Measurements from ENCODE around the gene CACNA1E. TPM values are rescaled to one million over a fixed set of nuclear protein-coding genes. Genes with fewer than 3 reads are reported as not detected.

CACNA1E gene
- total and polyA plus RNA-seq, 2 experiments from 2014 or later: 0.32 to 1.1 TPM

DNA sequence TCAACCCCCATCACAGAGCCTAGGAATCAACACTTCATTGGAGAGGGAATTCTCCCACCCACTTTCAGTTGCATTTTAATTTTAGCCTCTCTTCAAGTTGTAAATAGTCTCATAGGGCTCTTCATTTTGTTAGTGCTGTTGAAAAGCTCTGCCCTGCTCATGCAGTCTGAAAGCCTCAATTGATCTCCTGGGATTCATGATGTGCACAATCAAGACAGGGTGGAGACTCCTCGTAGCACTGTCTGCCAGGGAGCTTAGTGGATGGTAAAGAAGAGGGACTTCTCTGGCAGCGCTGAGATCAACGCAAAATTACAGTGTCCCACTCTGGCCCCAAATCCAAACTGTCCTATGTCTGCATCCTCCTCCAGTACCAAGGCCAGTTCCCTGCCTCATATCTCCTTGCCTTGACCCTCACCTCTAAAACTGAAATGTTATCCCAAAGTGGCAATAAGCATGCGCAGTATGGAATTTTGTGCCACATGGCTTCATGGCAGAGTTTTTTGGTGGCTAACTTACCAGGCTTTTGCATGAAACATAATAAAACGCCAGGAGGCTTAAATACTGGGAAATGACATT is 282.2 kb downstream of the CACNA1E start (continued):
- TF ChIP-seq, protein P1, sequence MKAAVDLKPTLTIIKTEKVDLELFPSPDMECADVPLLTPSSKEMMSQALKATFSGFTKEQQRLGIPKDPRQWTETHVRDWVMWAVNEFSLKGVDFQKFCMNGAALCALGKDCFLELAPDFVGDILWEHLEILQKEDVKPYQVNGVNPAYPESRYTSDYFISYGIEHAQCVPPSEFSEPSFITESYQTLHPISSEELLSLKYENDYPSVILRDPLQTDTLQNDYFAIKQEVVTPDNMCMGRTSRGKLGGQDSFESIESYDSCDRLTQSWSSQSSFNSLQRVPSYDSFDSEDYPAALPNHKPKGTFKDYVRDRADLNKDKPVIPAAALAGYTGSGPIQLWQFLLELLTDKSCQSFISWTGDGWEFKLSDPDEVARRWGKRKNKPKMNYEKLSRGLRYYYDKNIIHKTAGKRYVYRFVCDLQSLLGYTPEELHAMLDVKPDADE (IDR thresholded peaks at IDR 0.05): no peak

GRCh38 chr1:181767001-181767708 is 283.8 kb downstream of the CACNA1E start:
- Histone ChIP-seq H3K36me3 (ENCODE audit: insufficient read depth) (no peaks in the 10 kb centered on the region), H3K4me2 (no peak overlapping the region), H4K20me1 (replicated peaks; ENCODE audit: insufficient read depth) (no peaks in the 10 kb centered on the region), H3K9me2 (ENCODE audit: insufficient read depth) (0 out of 2 replicates have a peak, but pooled peaks cover 6% of the 10 kb centered on the region), H3K27me3 (ENCODE audit: insufficient read depth) (no peaks in the 10 kb centered on the region), H3K4me1 (ENCODE audit: insufficient read depth) (no peaks in the 10 kb centered on the region), H3F3A (replicated peaks; ENCODE audit: low read depth) (no peaks in the 10 kb centered on the region), H3K79me2 (replicated peaks; ENCODE audit: insufficient read depth) (no peaks in the 10 kb centered on the region), H2AFZ (no peak overlapping the region), H3K27ac (ENCODE audit: low read depth) (no peak overlapping the region), H3K4me3 (no peak overlapping the region)
- Mint-ChIP-seq H3K27me3 (ENCODE audit: insufficient read depth, low read depth, poor library complexity) (peaks cover 2% of the 10 kb centered on the region), H3K36me3 (ENCODE audit: low read depth) (no peaks in the 10 kb centered on the region), H3K9me3 (no peaks in the 10 kb centered on the region), H3K4me1 (no peaks in the 10 kb centered on the region), H3K27ac (no peak overlapping the region), H3K4me3 (no peak overlapping the region)
- no peak for TF ChIP-seq CTCF (conservative IDR thresholded peaks at IDR 0.05; ENCODE audit: low read depth in 2 of 2)
- TF ChIP-seq, protein P2, sequence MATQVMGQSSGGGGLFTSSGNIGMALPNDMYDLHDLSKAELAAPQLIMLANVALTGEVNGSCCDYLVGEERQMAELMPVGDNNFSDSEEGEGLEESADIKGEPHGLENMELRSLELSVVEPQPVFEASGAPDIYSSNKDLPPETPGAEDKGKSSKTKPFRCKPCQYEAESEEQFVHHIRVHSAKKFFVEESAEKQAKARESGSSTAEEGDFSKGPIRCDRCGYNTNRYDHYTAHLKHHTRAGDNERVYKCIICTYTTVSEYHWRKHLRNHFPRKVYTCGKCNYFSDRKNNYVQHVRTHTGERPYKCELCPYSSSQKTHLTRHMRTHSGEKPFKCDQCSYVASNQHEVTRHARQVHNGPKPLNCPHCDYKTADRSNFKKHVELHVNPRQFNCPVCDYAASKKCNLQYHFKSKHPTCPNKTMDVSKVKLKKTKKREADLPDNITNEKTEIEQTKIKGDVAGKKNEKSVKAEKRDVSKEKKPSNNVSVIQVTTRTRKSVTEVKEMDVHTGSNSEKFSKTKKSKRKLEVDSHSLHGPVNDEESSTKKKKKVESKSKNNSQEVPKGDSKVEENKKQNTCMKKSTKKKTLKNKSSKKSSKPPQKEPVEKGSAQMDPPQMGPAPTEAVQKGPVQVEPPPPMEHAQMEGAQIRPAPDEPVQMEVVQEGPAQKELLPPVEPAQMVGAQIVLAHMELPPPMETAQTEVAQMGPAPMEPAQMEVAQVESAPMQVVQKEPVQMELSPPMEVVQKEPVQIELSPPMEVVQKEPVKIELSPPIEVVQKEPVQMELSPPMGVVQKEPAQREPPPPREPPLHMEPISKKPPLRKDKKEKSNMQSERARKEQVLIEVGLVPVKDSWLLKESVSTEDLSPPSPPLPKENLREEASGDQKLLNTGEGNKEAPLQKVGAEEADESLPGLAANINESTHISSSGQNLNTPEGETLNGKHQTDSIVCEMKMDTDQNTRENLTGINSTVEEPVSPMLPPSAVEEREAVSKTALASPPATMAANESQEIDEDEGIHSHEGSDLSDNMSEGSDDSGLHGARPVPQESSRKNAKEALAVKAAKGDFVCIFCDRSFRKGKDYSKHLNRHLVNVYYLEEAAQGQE (IDR thresholded peaks at IDR 0.05; ENCODE audit: unreplicated experiment): no peak
- no peak for TF ChIP-seq POLR2AphosphoS5 (IDR thresholded peaks at IDR 0.05; ENCODE audit: low read depth)
- no peak for TF ChIP-seq ZNF114 (CRISPR knock-in tag; IDR thresholded peaks at IDR 0.05)
- TF ChIP-seq CREB1 (CRISPR knock-in tag; IDR thresholded peaks at IDR 0.05; ENCODE audit: low read depth): no peak
- no peak for TF ChIP-seq EZH2 (IDR thresholded peaks at IDR 0.05; ENCODE audit: low read depth, unreplicated experiment)
- no peak for TF ChIP-seq STAT1 (IDR thresholded peaks at IDR 0.05; ENCODE audit: unreplicated experiment)
- TF ChIP-seq JUNB (IDR thresholded peaks at IDR 0.05; ENCODE audit: unreplicated experiment): no peak
- TF ChIP-seq ZNF331 (CRISPR knock-in tag; IDR thresholded peaks at IDR 0.05; ENCODE audit: low read depth): no peak
- ATAC-seq: no peak
- no peak for DNase-seq (ENCODE audit: low spot score)
